AG04450 (cell line): ENCODE results near the gene PPP2R2B. TPM values are rescaled to one million over a fixed set of nuclear protein-coding genes. Genes with fewer than 3 reads are reported as not detected.

Experiments
- CTCF ChIA-PET: fragments of 300-600, 350-600 bp; formaldehyde crosslinking; extraction: SDS; loops from one replicate; lab custom pipeline; 2022; ENCODE audit warnings: antibody characterized with exemption, inconsistent platforms; lab: Charles Lee
- POLR2A ChIA-PET: fragments of 350-600 bp; formaldehyde crosslinking; extraction: SDS; loops from one replicate; lab custom pipeline; 2021; ENCODE audit warnings: antibody characterized with exemption, inconsistent platforms; lab: Yijun Ruan, JAX
- DNase-seq: peaks from one replicate; pipeline ENCODE4 v3.0.0-alpha.2; 2011; ENCODE audit warnings: low read depth, low spot score
- H3K27ac ChIP-seq: one replicate; pipeline ENCODE4 v1.5.1; 2012; ENCODE audit warnings: low read depth, low read length, control low read depth
- H3K27me3 ChIP-seq: one replicate; pipeline ENCODE4 v1.6.0; 2012; ENCODE audit warnings: low read length; ENCODE audit not compliant: control insufficient read depth, insufficient read depth
- H3K4me3 ChIP-seq: 2 replicates; pipeline ENCODE4 v1.5.1; 2011; ENCODE audit warnings: mild to moderate bottlenecking, low read depth, low read length, control low read depth
- H3K9me3 ChIP-seq: 2 replicates; pipeline ENCODE4 v1.5.1; 2012; ENCODE audit warnings: low read length; ENCODE audit not compliant: control insufficient read depth, insufficient read depth
- polyA plus RNA-seq: library from polyadenylated mRNA; depleted of rRNA; stranded (reverse); fragments of >200 nt; gene quantifications from 2 replicates; pipeline ENCODE4 v1.2.3, GENCODE V29; 2011
- TF ChIP-seq, protein P1 (sequence below): IDR thresholded peaks from 2 replicates; pipeline ENCODE4 v1.5.1; 2011; ENCODE audit warnings: low read depth, low read length, control low read depth, inconsistent platforms

Gene PPP2R2B
- polyA plus RNA-seq, 1 experiment: not detected

DNA sequence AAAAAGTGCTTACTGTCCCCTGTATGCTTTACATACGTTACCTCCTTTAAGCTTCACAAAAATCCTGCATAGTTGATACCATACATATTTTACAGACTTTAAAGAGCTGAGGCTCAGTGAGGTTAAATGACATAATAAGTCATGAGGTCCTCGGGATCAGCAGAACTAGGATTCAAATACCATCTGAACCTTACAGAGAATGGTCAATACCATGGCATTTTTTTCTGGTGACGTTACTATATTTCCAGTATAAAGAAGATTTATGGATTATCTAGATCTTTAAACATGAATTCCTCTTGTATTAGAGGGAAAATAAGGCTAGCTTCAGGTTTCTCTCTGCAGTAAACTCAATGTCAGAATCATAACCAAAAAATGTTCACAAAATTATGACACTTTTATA, 208.9 kb downstream of the PPP2R2B start:
- DNase-seq: no peak
- Histone ChIP-seq H3K4me3 (no peak overlapping the region), H3K9me3 (no peaks in the 10 kb centered on the region), H3K27ac (no peak overlapping the region), H3K27me3 (no peaks in the 10 kb centered on the region)
- ChIA-PET CTCF (interaction anchor here (0.7 kb wide), 1 partner anchor 274 kb away, joined by 3 read pairs; no protein-coding TSS in a partner anchor), POLR2A (no interaction called here)
- TF ChIP-seq, protein P1, sequence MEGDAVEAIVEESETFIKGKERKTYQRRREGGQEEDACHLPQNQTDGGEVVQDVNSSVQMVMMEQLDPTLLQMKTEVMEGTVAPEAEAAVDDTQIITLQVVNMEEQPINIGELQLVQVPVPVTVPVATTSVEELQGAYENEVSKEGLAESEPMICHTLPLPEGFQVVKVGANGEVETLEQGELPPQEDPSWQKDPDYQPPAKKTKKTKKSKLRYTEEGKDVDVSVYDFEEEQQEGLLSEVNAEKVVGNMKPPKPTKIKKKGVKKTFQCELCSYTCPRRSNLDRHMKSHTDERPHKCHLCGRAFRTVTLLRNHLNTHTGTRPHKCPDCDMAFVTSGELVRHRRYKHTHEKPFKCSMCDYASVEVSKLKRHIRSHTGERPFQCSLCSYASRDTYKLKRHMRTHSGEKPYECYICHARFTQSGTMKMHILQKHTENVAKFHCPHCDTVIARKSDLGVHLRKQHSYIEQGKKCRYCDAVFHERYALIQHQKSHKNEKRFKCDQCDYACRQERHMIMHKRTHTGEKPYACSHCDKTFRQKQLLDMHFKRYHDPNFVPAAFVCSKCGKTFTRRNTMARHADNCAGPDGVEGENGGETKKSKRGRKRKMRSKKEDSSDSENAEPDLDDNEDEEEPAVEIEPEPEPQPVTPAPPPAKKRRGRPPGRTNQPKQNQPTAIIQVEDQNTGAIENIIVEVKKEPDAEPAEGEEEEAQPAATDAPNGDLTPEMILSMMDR: no peak

DNA sequence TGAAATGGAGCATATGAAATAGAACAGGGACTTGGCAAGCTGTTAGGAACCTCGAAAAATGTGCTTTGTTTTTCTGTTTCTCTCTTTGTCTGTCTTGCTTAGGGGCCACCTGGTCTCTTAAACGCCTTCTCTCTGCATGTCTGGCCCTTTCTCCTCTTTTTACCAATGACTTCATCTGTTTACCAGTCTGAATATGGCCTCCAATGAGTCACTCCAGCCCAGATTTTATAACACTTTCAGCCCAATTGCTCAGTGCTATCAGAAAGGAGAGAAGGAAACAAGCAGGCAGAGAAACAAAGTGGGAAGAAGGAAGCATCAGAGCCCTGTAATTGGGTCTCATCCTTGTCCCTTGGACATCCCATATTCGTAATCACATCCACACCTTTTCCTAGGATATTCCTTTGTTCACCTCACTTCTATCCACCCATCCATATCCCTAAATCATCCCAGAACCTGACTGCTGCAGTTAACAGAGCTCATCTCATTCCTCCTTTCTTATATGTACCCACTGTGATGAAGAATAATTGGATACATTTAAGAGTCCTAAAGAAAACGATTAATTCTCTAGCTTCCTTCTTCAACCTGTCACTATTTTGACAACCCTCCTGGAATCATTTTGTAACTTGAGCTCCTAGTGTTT, 210.8 kb downstream of the PPP2R2B start:
- Histone ChIP-seq H3K4me3 (no peak overlapping the region), H3K9me3 (no peaks in the 10 kb centered on the region), H3K27me3 (no peaks in the 10 kb centered on the region), H3K27ac (no peak overlapping the region)
- CTCF ChIA-PET: interaction anchor here (0.6 kb wide), 1 partner anchor 68 kb away, joined by 7 read pairs; no protein-coding TSS in a partner anchor
- POLR2A ChIA-PET: interaction anchor here (0.7 kb wide), 1 partner anchor 151 kb away, joined by 3 read pairs; no protein-coding TSS in a partner anchor
- TF ChIP-seq, protein P1: no peak
- DNase-seq: no peak

DNA sequence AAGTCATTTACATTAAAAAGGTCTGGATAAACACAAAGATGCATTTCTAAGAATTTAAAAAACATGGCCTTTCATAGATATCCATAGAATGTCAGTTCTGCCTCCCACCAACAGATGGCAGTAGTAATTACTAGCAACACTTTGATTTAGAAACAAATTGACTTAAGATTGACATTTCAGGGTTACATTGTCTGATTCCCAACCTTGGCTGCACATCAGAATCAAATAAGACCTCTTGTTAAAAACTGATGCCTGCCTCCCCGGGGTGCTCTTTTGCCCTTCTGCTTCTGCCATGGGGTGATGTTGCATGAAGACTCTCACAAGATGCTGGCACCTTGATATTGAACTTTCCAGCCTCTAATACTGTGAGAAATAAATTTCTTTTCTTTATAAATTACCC, 216.3 kb downstream of the PPP2R2B start:
- ChIA-PET CTCF (interaction anchor here (0.6 to 1.6 kb wide), 3 partner anchors 212 to 527 kb away, joined by 3 to 4 read pairs (median 3); no protein-coding TSS in a partner anchor), POLR2A (no interaction called here)
- Histone ChIP-seq H3K9me3 (no peaks in the 10 kb centered on the region), H3K27ac (no peak overlapping the region), H3K27me3 (no peaks in the 10 kb centered on the region), H3K4me3 (no peak overlapping the region)
- TF ChIP-seq, protein P1: peak; percentile 30
- no peak for DNase-seq

DNA sequence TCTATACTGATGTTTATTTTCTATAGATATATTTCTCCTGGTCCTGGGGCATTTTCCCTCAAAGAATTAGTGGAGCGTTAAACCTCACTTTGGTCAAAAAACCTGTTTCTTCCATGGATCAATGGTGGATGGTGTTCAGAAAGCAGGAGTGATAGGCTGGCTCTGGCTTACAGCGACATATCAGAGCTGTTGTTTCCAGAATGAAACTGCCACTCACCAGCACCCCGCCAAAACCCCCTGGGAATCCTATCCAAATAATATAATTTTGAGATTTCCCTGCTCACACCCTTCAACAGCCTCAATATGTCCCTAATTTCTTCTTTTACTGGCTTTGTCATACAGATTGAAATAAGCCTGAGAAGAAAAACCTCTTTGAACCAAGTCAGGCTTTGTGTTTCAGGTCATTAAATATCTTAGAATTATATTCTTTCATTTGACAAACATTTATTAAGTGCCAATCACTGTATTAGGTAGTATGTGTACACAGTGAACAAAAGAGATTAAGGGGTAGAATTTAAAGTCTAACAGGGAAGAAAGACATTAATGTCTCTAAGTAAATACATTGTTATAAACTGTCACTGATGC, 218.1 kb downstream of the PPP2R2B start:
- ChIA-PET CTCF (interaction anchor here (1.0 kb wide), 1 partner anchor 305 kb away, joined by 7 read pairs; no protein-coding TSS in a partner anchor), POLR2A (no interaction called here)
- H3K27me3 ChIP-seq: no peaks in the 10 kb centered on the region
- no peak for DNase-seq
- peaks cover 3% of the 10 kb centered on the region; the same call in 1 of the 2 replicates for H3K9me3 ChIP-seq
- H3K27ac ChIP-seq: no peak overlapping the region
- TF ChIP-seq, protein P1: no peak
- H3K4me3 ChIP-seq: no peak overlapping the region

DNA sequence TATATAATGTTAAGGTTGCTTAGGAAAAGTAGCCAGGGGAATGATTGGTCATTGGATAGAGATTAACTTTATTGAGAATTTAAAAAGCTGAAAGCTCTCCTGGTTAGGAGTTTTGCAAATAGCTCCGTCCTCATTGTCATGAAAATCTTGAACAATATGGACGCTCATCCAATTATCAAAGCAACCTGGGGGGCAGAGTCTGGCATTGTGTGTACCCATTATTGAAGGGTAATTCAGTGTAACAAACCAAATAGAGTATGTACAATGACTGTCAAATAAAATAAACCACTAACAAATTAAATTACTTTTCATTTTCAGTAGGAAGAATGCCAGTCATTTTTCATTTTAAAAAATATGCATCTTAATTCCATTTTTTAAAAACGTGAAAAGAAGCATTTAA, 218.6 kb downstream of the PPP2R2B start:
- ChIA-PET CTCF (no interaction called here), POLR2A (no interaction called here)
- Histone ChIP-seq H3K27me3 (no peaks in the 10 kb centered on the region), H3K4me3 (no peak overlapping the region), H3K9me3 (peaks cover 3% of the 10 kb centered on the region; the same call in 1 of the 2 replicates), H3K27ac (no peak overlapping the region)
- TF ChIP-seq, protein P1: no peak
- no peak for DNase-seq
